GM10847 (cell line): ENCODE data around the gene MCM3AP.

Source experiments
- POLR2A ChIP-seq: IDR thresholded peaks from 2 replicates; pipeline ENCODE4 v1.6.1; 2011; ENCODE audit not compliant: insufficient read length; ENCODE audit errors: extremely low read depth

Gene MCM3AP

DNA sequence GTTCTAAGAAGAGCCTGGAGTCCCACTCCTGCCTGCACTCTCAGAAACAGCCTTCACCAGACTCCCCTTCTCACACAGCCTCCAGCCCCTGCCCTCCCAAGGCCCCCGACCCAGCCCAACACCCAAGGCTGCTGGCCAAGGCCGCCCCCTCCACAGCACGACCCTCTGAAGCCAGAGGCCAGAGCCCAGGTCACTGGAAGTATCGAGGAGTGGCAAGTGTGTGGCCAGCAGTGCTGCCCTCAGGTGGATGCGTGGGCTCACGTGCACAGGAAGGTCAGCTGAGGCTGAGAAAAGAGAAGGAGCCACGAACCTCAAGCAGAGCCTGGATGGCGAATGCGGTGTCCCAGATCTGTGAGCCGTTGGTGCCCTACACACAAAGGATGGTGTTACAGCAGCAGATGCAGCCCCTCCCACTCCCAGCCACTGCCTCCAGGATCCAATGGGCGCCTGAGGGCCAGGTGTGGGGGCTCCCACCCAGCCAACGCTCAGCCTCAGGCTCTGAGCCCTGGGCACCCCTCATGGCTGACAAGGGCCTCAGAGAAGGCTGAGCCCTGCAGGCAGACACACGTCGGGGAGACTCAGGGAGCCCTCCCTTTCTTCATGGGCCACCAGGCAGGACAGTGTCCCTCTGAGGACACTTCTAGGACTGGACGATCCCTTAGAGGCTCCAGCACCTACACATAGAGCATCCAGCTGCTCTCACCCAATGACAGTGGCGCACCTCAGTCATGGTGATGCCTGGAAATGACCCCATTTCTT lies 74.9 kb downstream of the MCM3AP start:
- TF ChIP-seq POLR2A, result no peak

DNA sequence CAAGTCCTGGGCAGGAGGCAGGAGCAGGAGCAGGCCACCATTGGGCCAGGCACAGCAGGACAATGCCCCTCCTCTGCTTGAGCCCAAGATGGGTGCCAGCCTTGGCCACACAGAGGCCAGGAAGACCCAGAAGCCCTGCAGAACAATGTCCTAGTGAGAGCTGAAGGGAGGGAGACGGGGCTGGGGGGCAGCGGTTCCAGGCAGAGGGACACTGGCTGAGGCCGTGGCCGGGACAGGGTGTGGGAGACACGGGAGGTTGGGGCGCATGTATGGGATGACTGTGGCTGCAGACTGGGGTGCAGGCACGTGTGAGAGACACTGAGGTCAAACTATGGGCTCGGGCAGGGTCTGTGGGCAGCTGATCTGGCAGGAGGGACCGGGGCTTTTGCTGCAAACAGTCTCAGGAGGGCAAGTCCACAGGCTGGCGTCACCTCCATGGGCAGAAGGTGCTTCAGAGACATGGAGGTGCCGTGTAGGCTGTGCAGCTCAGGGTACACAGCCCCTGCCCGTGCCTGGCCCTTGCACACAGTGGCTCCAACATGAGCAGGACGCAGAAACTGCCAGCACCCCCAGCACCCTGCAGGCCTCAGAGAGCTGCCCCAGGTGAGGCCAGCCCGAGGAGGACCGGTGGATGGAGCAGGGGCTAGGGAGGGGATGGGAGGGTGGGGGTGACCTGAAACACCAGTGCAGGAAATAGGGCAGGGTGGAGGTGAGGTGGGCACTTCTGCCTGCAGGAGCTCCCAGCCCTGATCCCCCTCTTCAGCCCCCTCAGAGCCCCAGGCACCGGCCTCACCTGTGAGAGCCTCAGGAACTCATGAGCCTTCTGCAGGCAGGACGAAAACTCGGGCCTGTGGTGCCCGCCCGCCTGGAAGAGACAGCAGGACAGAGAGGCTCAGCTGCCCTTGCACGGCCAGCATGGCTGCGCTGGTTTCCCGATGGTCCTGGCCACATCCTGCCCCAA lies 76.4 kb downstream of the MCM3AP start:
- TF ChIP-seq POLR2A, result no peak

- TF ChIP-seq POLR2A, result no peak
Measured at GRCh38 chr21:46207920-46208591, 77.4 kb downstream of the MCM3AP start.

DNA sequence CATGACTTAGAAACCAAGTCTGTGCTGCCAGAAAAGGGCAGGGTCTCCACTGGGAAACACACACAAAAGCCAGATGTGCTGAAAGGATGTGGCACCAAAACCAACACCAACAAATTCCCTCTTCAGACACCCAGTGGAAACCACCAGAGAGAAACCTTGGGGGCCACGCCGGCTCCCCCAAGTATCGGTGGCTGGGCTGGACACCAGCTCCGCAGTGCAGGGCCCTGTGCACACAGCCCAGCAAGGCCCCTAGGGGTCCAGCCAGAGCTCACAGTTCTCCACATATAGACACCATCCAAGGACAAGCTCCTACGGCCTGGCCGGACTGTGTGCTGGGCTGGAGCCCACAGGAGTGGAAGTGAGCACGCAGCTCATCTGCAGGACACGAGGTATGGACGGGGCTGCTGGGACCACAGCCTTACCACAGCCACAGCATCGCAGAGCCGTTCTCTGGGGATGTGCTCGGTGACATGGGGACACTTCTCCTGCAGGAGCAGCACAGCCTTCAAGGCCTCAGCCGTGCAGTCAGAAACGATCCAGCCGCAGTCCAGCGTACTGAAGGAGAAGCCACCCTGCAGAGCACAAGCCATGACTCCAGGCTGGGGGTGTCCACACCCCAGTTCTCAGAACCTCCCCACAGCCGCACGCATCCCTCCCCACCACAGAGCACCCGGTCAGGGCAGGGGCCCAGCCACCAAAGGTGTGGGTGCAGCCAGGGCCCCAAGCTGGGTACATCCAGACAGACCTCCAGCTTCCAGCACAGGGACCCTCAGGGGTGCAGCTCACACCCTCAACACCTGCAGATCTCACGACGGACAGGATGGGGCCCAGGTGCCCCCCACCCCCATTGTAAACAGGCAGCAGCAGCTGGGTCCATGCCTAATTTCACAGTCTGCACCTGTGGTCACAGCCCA lies 78.1 kb downstream of the MCM3AP start:
- no peak for TF ChIP-seq POLR2A

DNA sequence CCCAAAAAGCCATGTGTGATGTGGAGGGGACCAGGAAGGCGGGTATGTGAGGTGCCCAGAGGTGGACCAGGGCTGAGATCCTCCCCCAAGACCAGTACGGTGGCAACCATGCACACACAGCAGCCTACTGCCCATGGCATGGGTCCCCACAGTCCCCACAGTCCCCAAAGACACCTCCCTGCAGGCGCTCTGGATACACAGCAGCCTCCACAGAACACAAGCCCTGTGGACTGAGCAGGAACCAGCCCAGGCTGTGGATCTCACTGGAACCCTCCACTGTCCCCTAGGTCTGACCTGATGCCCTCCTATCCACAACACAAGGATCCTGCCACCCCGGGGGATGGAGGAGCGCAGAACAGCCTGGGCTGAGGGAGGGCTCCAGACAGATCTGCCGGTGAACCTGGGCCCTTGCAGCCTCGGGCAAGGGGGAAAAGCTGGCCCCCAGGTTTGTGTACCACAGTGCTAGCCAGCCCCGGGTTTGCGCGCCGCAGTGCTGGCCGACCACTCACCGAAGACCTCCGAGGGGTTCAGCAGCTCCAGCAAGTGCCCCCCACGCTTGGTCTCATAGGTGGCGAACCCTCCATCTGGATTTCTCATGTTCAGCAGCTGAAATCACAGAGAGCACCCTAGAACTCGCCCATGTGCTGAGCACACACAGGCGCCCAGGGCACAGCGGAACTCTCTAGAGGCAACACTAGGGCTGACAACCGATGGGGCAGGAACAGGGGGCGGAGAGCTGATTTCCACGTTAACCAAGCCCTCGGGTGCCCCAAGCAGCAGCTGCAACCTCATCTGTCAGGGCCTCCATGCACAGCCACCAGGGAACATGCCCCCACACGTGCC lies 79.0 kb downstream of the MCM3AP start:
- no peak for TF ChIP-seq POLR2A

GRCh38 chr21:46205766-46206162 lies 79.6 kb downstream of the MCM3AP start:
- TF ChIP-seq POLR2A, result no peak

DNA sequence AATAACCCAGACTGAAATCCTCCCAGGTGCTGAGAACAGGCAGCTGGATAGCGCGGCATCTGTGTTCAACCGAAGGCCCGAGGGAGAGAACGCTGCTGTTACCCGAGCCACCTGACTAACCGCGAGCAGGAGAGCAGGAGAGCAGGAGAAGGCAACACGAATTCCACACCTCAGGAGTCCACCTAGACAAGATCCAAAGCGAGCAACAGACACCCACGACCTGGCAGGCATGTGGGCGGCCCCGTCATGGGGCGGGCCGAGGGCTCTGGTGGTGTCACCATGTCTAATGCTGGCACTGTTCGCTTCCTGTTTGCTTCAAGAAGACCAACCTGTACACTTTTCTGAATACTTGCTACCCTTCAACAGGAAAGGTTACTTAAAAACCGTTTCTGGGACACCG lies 80.2 kb downstream of the MCM3AP start:
- TF ChIP-seq POLR2A, result no peak

DNA sequence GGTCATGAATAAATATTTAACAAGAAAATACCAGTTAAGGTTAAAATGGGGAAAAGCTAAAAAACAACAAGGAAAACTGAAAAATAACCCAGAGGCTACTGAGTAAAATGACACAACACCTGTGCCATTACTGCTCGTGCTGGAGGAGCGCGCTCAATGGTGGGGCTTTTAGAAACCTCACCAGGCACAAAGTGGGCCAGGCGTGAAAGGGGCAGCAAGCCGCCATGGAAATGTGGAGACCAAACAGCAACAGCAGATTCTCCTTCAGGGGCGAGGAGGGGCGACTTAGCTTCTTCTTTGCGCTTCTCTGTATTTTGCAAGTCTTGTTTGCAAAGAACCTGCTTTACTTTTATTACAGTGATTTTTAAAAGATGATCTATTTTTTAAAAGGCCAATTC lies 82.2 kb downstream of the MCM3AP start:
- no peak for TF ChIP-seq POLR2A

DNA sequence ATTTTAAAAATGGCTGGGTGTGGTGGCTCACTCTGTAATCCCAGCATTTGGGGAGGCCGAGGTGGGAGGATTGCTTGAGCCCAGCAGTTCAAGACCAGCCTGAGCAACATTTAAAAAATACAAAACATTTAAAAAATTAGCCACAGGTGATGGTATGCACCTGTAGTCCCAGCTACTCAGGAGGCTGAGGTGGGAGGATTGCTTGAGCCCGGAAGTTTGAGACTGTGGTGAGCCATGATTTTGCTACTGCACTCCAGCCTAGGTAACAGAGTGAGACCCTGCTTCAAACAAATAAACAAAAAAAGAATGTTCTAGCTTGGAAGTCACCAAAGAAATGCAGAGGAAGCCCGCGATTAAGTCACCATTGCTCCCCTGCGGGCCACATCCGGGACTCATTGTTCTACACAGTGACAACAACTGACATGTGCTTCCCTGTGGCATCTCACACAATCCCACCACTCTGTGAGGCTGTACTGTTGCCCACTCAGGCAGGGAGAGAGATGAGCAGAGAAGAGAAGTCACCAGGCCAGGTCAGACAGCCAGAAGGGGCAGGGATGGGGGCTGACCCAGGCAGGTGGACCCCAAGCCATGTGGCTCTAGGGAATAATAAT lies 82.7 kb downstream of the MCM3AP start:
- no peak for TF ChIP-seq POLR2A

GRCh38 chr21:46199436-46200373 lies 85.7 kb downstream of the MCM3AP start:
- TF ChIP-seq POLR2A, result no peak

DNA sequence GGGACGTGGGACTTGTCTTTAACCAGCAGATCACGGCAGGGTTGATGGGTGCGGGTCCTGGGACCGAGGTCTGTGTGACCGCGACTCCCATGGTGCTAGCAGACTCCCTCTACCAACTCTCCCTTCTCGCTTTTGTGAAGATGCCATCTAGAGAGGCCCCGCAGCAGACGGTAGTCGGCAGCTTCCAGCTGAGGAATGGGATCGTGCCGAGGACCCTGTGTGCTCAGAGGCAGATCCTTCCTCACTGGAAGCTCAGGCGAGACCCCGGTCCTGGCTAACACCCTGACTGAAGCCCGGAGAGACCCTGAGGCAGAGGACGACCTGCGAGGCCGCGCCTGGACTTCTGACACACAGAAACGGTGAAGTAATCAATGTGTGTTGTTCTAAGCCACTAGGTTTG lies 88.7 kb downstream of the MCM3AP start:
- TF ChIP-seq POLR2A, result no peak

DNA sequence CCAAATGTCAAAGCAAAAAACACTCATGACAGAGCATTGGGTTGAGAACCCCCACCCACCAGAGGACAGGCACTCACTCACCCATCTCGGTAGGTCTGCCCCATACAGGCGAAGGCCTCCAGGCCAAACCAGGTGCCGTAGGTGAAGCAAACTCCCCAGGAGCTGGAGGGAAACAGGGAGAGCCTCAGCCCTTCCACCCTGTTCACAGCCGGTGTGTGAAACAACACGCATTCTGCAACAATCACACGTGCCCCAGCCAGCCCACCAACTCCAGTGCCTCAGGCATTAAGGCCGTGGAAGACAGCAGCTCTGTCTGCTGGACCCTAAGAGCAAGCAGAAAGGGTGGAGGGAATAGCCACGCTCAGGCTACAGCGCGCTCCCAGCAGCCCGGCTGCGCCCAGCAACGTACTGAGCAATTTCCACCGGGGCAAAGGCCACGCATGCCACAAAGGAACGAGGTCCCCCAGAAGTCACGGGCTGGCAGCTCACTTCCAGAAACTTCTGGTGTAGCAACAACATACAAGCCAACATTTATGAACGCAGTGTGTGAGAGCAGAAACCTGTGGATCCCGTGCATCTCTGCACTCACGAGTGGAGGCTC lies 89.7 kb downstream of the MCM3AP start:
- no peak for TF ChIP-seq POLR2A
